Skeletal muscle tissue (tissue), 4 donors: ENCODE data around the gene CNOT1. TPM values are rescaled to one million over a fixed set of nuclear protein-coding genes. Genes with fewer than 3 reads are reported as not detected.

ENCODE experiments used
- H3K27ac ChIP-seq: one replicate; pipeline ENCODE4 v1.7.0; 2013; ENCODE audit warnings: mild to moderate bottlenecking, low read depth, low read length, inconsistent platforms
- H3K27me3 ChIP-seq, 3 donors: one replicate each; pipeline ENCODE4 v1.7.0; 2013; ENCODE audit warnings: low read length in 3 of 3; ENCODE audit not compliant: control insufficient read depth in 3 of 3, insufficient read depth in 3 of 3
- H3K36me3 ChIP-seq, 3 donors: one replicate each; pipeline ENCODE4 v1.7.0; 2013; ENCODE audit warnings: low read length in 3 of 3; ENCODE audit not compliant: control insufficient read depth in 3 of 3, insufficient read depth in 3 of 3
- H3K4me1 ChIP-seq, 3 donors: one replicate each; pipeline ENCODE4 v1.7.0; 2013; ENCODE audit warnings: low read length in 3 of 3, mild to moderate bottlenecking in 3 of 3; ENCODE audit not compliant: control insufficient read depth in 3 of 3, insufficient read depth in 3 of 3
- H3K4me3 ChIP-seq, 3 donors: one replicate each; pipeline ENCODE4 v1.7.0; 2013; ENCODE audit warnings: low read length in 3 of 3
- H3K9ac ChIP-seq, 3 donors: one replicate each; pipeline ENCODE4 v1.7.0; 2013; ENCODE audit warnings: low read length in 3 of 3, mild to moderate bottlenecking in 3 of 3, moderate library complexity in 2 of 3, low read depth in 1 of 3
- H3K9me3 ChIP-seq, 3 donors: one replicate each; pipeline ENCODE4 v1.7.0; 2013; ENCODE audit warnings: low read length in 3 of 3; ENCODE audit not compliant: control insufficient read depth in 3 of 3
- total RNA-seq: library from RNA; depleted of rRNA; stranded (reverse); fragments of >200 nt; gene quantifications from one replicate; pipeline ENCODE4 v1.2.3, GENCODE V29; 2014
- donor health status: Osteomylitis.

CNOT1 gene
- total RNA-seq, 1 donor from 2014 or later: 134 TPM

- Histone ChIP-seq H3K36me3 (no peaks in the 10 kb centered on the region), H3K9me3 (no peaks in the 10 kb centered on the region), H3K27me3 (no peaks in the 10 kb centered on the region), H3K27ac (no peak overlapping the region), H3K9ac (no peak overlapping the region), H3K4me1 (no peaks in the 10 kb centered on the region), H3K4me3 (no peak overlapping the region)
Observed at GRCh38 chr16:58656899-58657298, 27.3 kb upstream of the CNOT1 start.

- Histone ChIP-seq H3K27me3 (no peaks in the 10 kb centered on the region), H3K4me3 (no peak overlapping the region), H3K36me3 (no peaks in the 10 kb centered on the region), H3K9ac (no peak overlapping the region), H3K9me3 (no peaks in the 10 kb centered on the region), H3K27ac (no peak overlapping the region), H3K4me1 (no peaks in the 10 kb centered on the region)
Observed at GRCh38 chr16:58655215-58655596, 25.6 kb upstream of the CNOT1 start.

GRCh38 chr16:58654560-58655214, 25.1 kb upstream of the CNOT1 start:
- H3K4me3 ChIP-seq: no peak overlapping the region
- H3K9ac ChIP-seq: no peak overlapping the region
- no peaks in the 10 kb centered on the region for H3K9me3 ChIP-seq
- H3K27me3 ChIP-seq: no peaks in the 10 kb centered on the region
- no peaks in the 10 kb centered on the region for H3K36me3 ChIP-seq
- H3K27ac ChIP-seq: no peak overlapping the region
- no peaks in the 10 kb centered on the region for H3K4me1 ChIP-seq

GRCh38 chr16:58652741-58653140, 23.1 kb upstream of the CNOT1 start:
- Histone ChIP-seq H3K36me3 (no peaks in the 10 kb centered on the region), H3K9ac (no peak overlapping the region), H3K27ac (no peak overlapping the region), H3K27me3 (no peaks in the 10 kb centered on the region), H3K4me1 (no peaks in the 10 kb centered on the region), H3K9me3 (no peaks in the 10 kb centered on the region), H3K4me3 (no peak overlapping the region)

- Histone ChIP-seq H3K9me3 (no peaks in the 10 kb centered on the region), H3K27ac (no peak overlapping the region), H3K4me1 (no peaks in the 10 kb centered on the region), H3K4me3 (no peak overlapping the region), H3K36me3 (no peaks in the 10 kb centered on the region), H3K27me3 (no peaks in the 10 kb centered on the region), H3K9ac (no peak overlapping the region)
Observed at GRCh38 chr16:58651965-58652348, 22.3 kb upstream of the CNOT1 start.

GRCh38 chr16:58649707-58650106, 20.1 kb upstream of the CNOT1 start:
- no peaks in the 10 kb centered on the region for H3K27me3 ChIP-seq
- peak overlapping the region in 1 of 3 donors; percentile 5 for H3K9ac ChIP-seq
- H3K27ac ChIP-seq: no peak overlapping the region
- H3K36me3 ChIP-seq: no peaks in the 10 kb centered on the region
- no peak overlapping the region for H3K4me3 ChIP-seq
- no peaks in the 10 kb centered on the region for H3K4me1 ChIP-seq
- no peaks in the 10 kb centered on the region for H3K9me3 ChIP-seq

GRCh38 chr16:58647107-58647506, 17.5 kb upstream of the CNOT1 start:
- Histone ChIP-seq H3K36me3 (no peaks in the 10 kb centered on the region), H3K27me3 (no peaks in the 10 kb centered on the region), H3K4me3 (no peak overlapping the region), H3K9ac (no peak overlapping the region), H3K9me3 (no peaks in the 10 kb centered on the region), H3K4me1 (no peaks in the 10 kb centered on the region), H3K27ac (no peak overlapping the region)

- H3K27me3 ChIP-seq: no peaks in the 10 kb centered on the region
- no peak overlapping the region for H3K27ac ChIP-seq
- no peaks in the 10 kb centered on the region for H3K4me1 ChIP-seq
- H3K9me3 ChIP-seq: no peaks in the 10 kb centered on the region
- H3K4me3 ChIP-seq: no peak overlapping the region
- H3K36me3 ChIP-seq: no peaks in the 10 kb centered on the region
- H3K9ac ChIP-seq: no peak overlapping the region
Observed at GRCh38 chr16:58644765-58645487, 15.3 kb upstream of the CNOT1 start.

GRCh38 chr16:58644108-58644507, 14.5 kb upstream of the CNOT1 start:
- H3K9ac ChIP-seq: no peak overlapping the region
- no peaks in the 10 kb centered on the region for H3K27me3 ChIP-seq
- no peaks in the 10 kb centered on the region for H3K9me3 ChIP-seq
- H3K36me3 ChIP-seq: no peaks in the 10 kb centered on the region
- H3K27ac ChIP-seq: no peak overlapping the region
- no peaks in the 10 kb centered on the region for H3K4me1 ChIP-seq
- no peak overlapping the region for H3K4me3 ChIP-seq

GRCh38 chr16:58640949-58641348, 11.3 kb upstream of the CNOT1 start:
- H3K9me3 ChIP-seq: no peaks in the 10 kb centered on the region
- no peaks in the 10 kb centered on the region for H3K4me1 ChIP-seq
- no peak overlapping the region for H3K27ac ChIP-seq
- no peak overlapping the region for H3K4me3 ChIP-seq
- no peak overlapping the region for H3K9ac ChIP-seq
- no peaks in the 10 kb centered on the region for H3K36me3 ChIP-seq
- no peaks in the 10 kb centered on the region for H3K27me3 ChIP-seq
